Measurements from ENCODE around the gene PELI2.
A peak's percentile ranks its signal among the peaks of the same experiment; 100 is the strongest.

PELI2 gene

DNA sequence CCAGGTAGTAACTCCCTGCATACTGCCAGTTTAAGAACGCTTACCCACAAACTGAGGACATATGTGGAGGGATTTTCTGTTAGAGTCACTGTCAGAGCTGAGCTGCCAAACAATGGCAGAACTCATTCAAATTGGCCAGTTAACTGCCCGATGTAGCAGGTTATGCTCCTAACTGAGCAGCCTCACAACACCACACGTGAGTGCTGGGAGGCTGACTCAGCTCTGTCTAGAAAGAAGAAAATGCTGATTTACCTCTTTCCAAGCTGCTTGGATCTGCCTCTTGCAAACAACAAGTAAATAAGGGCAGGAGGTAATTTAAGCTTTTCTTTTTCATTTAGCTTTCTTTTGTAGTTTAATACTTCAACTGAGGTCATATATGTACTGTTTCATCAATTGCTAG lies 195.6 kb downstream of the PELI2 start:
- H3K4me2 ChIP-seq (ENCODE audit: low read length), result peak overlapping the region; percentile 41
- no peaks in the 10 kb centered on the region for H3K36me3 ChIP-seq (ENCODE audit: control insufficient read depth, insufficient read depth, low read length)
- H2AFZ ChIP-seq, result peak overlapping the region; percentile 16
- peaks cover 13% of the 10 kb centered on the region for H3K4me1 ChIP-seq
- H3K9me3 ChIP-seq (ENCODE audit: control insufficient read depth, low read length), result no peaks in the 10 kb centered on the region
- no peaks in the 10 kb centered on the region for H3K79me2 ChIP-seq
- H3K9ac ChIP-seq, result no peak overlapping the region
- peak overlapping the region; percentile 61 for H3K27ac ChIP-seq
- TF ChIP-seq, protein P1, sequence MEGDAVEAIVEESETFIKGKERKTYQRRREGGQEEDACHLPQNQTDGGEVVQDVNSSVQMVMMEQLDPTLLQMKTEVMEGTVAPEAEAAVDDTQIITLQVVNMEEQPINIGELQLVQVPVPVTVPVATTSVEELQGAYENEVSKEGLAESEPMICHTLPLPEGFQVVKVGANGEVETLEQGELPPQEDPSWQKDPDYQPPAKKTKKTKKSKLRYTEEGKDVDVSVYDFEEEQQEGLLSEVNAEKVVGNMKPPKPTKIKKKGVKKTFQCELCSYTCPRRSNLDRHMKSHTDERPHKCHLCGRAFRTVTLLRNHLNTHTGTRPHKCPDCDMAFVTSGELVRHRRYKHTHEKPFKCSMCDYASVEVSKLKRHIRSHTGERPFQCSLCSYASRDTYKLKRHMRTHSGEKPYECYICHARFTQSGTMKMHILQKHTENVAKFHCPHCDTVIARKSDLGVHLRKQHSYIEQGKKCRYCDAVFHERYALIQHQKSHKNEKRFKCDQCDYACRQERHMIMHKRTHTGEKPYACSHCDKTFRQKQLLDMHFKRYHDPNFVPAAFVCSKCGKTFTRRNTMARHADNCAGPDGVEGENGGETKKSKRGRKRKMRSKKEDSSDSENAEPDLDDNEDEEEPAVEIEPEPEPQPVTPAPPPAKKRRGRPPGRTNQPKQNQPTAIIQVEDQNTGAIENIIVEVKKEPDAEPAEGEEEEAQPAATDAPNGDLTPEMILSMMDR (IDR thresholded peaks at IDR 0.05), result no peak
- no peaks in the 10 kb centered on the region for H3K27me3 ChIP-seq (ENCODE audit: control insufficient read depth, insufficient read depth, low read length)
- no peak overlapping the region for H3K4me3 ChIP-seq (ENCODE audit: low read depth, low read length)

DNA sequence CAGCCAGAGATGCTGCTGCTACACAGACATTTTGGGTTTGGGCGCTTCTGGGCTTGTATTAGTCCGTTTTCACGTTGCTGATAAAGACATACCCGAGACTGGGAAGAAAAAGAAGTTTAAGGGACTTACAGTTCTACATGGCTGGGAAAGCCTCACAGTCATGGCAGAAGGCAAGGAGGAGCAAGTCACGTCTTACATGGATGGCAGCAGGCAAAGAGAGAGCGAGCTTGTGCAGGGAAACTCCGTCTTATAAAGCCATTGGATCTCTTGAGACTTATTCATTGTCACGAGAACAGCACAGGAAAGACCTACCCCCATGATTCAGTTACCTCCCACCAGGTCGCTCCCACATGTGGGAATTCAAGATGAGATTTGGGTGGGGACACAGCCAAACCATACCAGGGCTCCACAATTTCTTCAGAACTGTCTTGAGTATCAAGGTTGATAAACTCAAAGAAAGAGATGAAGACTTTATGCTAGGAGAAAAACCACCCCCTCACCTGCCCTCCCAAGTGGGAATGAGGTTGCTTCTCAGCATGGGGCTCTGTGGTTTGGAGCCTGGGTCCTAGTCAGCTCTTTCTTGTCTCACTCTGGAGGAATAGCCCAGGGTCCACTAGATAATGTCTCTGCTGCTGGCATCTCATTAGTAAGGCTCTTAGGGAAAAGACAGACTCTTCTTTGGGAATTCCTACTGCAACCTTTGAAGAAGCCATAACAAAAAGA lies 200.3 kb downstream of the PELI2 start:
- H3K9me3 ChIP-seq (ENCODE audit: control insufficient read depth, low read length), result no peaks in the 10 kb centered on the region
- H3K4me1 ChIP-seq, result peaks cover 10% of the 10 kb centered on the region
- H3K9ac ChIP-seq, result no peak overlapping the region
- no peak overlapping the region for H3K4me2 ChIP-seq (ENCODE audit: low read length)
- no peaks in the 10 kb centered on the region for H3K27me3 ChIP-seq (ENCODE audit: control insufficient read depth, insufficient read depth, low read length)
- no peak overlapping the region for H3K4me3 ChIP-seq (ENCODE audit: low read depth, low read length)
- no peak overlapping the region for H2AFZ ChIP-seq
- H3K79me2 ChIP-seq, result no peaks in the 10 kb centered on the region
- no peaks in the 10 kb centered on the region for H3K36me3 ChIP-seq (ENCODE audit: control insufficient read depth, insufficient read depth, low read length)
- TF ChIP-seq, protein P1 (IDR thresholded peaks at IDR 0.05), result no peak
- no peak overlapping the region for H3K27ac ChIP-seq

DNA sequence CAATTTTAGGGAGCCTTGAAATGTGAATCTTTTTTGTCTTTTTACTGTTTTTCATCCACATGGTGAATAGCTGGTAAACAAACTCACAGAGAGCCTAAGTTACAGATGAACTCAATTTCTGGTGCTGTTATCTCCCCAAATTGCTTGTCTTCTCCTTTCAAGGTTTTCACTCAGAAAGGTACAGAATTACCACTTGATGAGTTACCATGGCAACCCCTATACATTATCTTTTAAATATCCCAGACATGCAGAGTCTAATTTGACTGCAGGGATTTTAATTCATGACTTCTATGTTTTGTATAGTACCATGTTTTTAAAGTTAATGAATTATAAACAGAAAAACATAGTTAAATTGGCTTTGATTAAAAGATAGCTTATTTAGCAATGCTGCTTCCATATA lies 203.7 kb downstream of the PELI2 start:
- Histone ChIP-seq H3K36me3 (ENCODE audit: control insufficient read depth, insufficient read depth, low read length) (no peaks in the 10 kb centered on the region), H3K4me2 (ENCODE audit: low read length) (no peak overlapping the region), H2AFZ (no peak overlapping the region), H3K9me3 (ENCODE audit: control insufficient read depth, low read length) (no peaks in the 10 kb centered on the region), H3K79me2 (no peaks in the 10 kb centered on the region), H3K27me3 (ENCODE audit: control insufficient read depth, insufficient read depth, low read length) (no peaks in the 10 kb centered on the region), H3K27ac (no peak overlapping the region), H3K4me3 (ENCODE audit: low read depth, low read length) (no peak overlapping the region), H3K9ac (no peak overlapping the region), H3K4me1 (no peaks in the 10 kb centered on the region)
- TF ChIP-seq, protein P1 (IDR thresholded peaks at IDR 0.05), result no peak

DNA sequence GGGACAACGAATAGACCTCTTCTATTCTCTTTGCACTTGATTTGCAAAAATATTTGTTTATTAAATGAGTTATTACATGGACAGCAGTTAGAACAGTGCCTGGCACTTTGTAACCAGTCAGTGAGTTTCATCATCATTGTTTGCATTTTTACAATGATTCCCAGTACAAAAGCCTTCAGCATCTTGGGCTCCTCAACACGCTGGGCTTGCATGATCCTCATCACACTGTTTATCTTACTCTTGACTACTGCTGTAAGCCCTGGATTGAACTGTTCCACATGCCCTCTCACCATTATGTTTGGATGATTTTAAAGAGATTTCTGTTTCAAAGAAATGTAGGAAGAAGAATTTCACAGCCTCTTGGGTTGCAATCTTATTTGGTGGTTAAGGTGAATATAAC lies 204.3 kb downstream of the PELI2 start:
- Histone ChIP-seq H3K9ac (no peak overlapping the region), H3K27me3 (ENCODE audit: control insufficient read depth, insufficient read depth, low read length) (no peaks in the 10 kb centered on the region), H3K9me3 (ENCODE audit: control insufficient read depth, low read length) (no peaks in the 10 kb centered on the region), H3K27ac (no peak overlapping the region), H3K4me1 (no peaks in the 10 kb centered on the region), H3K36me3 (ENCODE audit: control insufficient read depth, insufficient read depth, low read length) (no peaks in the 10 kb centered on the region), H2AFZ (no peak overlapping the region), H3K4me2 (ENCODE audit: low read length) (no peak overlapping the region), H3K4me3 (ENCODE audit: low read depth, low read length) (no peak overlapping the region), H3K79me2 (no peaks in the 10 kb centered on the region)
- TF ChIP-seq, protein P1 (IDR thresholded peaks at IDR 0.05), result no peak

DNA sequence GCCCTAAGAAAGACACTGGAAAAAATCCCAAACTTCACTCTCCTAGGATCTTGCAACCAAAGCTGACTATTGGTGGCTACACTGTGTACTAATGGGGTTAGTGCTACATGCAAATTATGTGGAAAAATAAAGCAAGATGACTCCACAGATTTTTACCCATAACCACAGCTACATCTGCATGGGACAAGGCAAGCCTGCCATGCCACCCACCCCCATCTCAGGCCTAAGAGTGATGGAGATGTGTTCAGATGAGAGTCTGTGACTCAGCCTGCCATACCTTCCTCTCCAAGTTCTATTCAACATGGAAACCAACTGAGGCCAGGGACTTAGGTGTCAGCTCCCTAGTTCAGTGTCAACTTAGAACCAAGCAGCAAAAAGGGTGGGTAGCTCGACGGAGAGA lies 206.2 kb downstream of the PELI2 start:
- H3K27ac ChIP-seq, result no peak overlapping the region
- TF ChIP-seq, protein P1 (IDR thresholded peaks at IDR 0.05), result no peak
- no peak overlapping the region for H2AFZ ChIP-seq
- no peaks in the 10 kb centered on the region for H3K27me3 ChIP-seq (ENCODE audit: control insufficient read depth, insufficient read depth, low read length)
- H3K79me2 ChIP-seq, result no peaks in the 10 kb centered on the region
- peaks cover 10% of the 10 kb centered on the region for H3K4me1 ChIP-seq
- no peaks in the 10 kb centered on the region for H3K9me3 ChIP-seq (ENCODE audit: control insufficient read depth, low read length)
- no peak overlapping the region for H3K9ac ChIP-seq
- H3K4me3 ChIP-seq (ENCODE audit: low read depth, low read length), result no peak overlapping the region
- H3K36me3 ChIP-seq (ENCODE audit: control insufficient read depth, insufficient read depth, low read length), result no peaks in the 10 kb centered on the region
- H3K4me2 ChIP-seq (ENCODE audit: low read length), result no peak overlapping the region
